H1 (cell line): ENCODE data around the gene STX8. TPM values are rescaled to one million over a fixed set of nuclear protein-coding genes. Genes with fewer than 3 reads are reported as not detected.

Source experiments
- CTCF ChIA-PET: fragments of 300-600 bp; sonication (Branson Sonifier 250); formaldehyde crosslinking; loops from one replicate; lab custom pipeline; 2021; ENCODE audit not compliant: partially characterized antibody; lab: Charles Lee
- POLR2A ChIA-PET: fragments of 300-600 bp; sonication (Branson Sonifier 250); formaldehyde crosslinking; loops from one replicate; lab custom pipeline; 2021; ENCODE audit warnings: inconsistent platforms; ENCODE audit not compliant: partially characterized antibody; lab: Charles Lee
- DNase-seq, 2 experiments: peaks; one replicate each; pipeline versions ENCODE4 v3.0.0 to v3.0.0-alpha.2; 2010 to 2022; ENCODE audit warnings: low spot score in 2 of 2, low read depth in 1 of 2, mixed read lengths in 1 of 2
- FAIRE-seq: peaks from 2 replicates; lab custom pipeline; 2011; peaks lifted over from hg19 to GRCh38; lab: Jason Lieb, UNC
- H2AFZ ChIP-seq: 2 replicates; pipeline ENCODE4 v1.8.1; 2012; ENCODE audit warnings: low read length, inconsistent platforms
- H2AK5ac ChIP-seq: 2 replicates; pipeline ENCODE4 v1.6.1; 2013; ENCODE audit warnings: low read depth, low read length
- H2BK120ac ChIP-seq: replicated peaks from 2 replicates; pipeline ENCODE3; 2013; ENCODE audit warnings: low read depth, low read length, inconsistent platforms
- H2BK12ac ChIP-seq: 2 replicates; pipeline ENCODE4 v1.6.1; 2013; ENCODE audit warnings: low read depth, low read length
- H2BK15ac ChIP-seq: 2 replicates; pipeline ENCODE4 v1.6.1; 2013; ENCODE audit warnings: low read length
- H2BK20ac ChIP-seq: 2 replicates; pipeline ENCODE4 v1.6.1; 2013; ENCODE audit warnings: low read length
- H2BK5ac ChIP-seq: 2 replicates; pipeline ENCODE4 v1.6.1; 2013; ENCODE audit warnings: low read depth, low read length
- H3K14ac ChIP-seq: 2 replicates; pipeline ENCODE4 v1.6.1; 2013; ENCODE audit warnings: inconsistent platforms; ENCODE audit not compliant: insufficient read length
- H3K18ac ChIP-seq: 2 replicates; pipeline ENCODE4 v1.6.1; 2013; ENCODE audit warnings: low read length; ENCODE audit errors: extremely low read depth
- H3K23ac ChIP-seq: 2 replicates; pipeline ENCODE4 v1.6.1; 2013; ENCODE audit warnings: inconsistent platforms; ENCODE audit not compliant: insufficient read length
- H3K23me2 ChIP-seq: 2 replicates; pipeline ENCODE4 v1.6.1; 2013; ENCODE audit warnings: low read depth, low read length
- H3K27ac ChIP-seq: 2 replicates; pipeline ENCODE4 v1.6.1; 2011; ENCODE audit warnings: low read depth, low read length, inconsistent platforms
- H3K27me3 ChIP-seq, 4 experiments: replicated peaks in 1 of 4; 1 replicate in 1 of 4; 2 replicates in 3 of 4; pipeline versions ENCODE4 v1.6.1 to v1.8.1; 2011 to 2013; ENCODE audit warnings: low read length in 3 of 4, mild to moderate bottlenecking in 3 of 4, inconsistent platforms in 2 of 4, mixed read lengths in 2 of 4, moderate library complexity in 1 of 4; ENCODE audit not compliant: control insufficient read depth in 3 of 4, insufficient read depth in 3 of 4; ENCODE audit errors: extremely low read depth in 1 of 4
- H3K36me3 ChIP-seq, 4 experiments: 2 replicates each; pipeline versions ENCODE4 v1.6.1 to v1.8.1; 2011 to 2013; ENCODE audit warnings: mild to moderate bottlenecking in 4 of 4, low read length in 3 of 4, moderate library complexity in 2 of 4, control low read depth in 1 of 4, inconsistent platforms in 1 of 4; ENCODE audit not compliant: insufficient read depth in 4 of 4, control insufficient read depth in 2 of 4
- H3K4ac ChIP-seq: replicated peaks from 2 replicates; pipeline ENCODE3; 2013; ENCODE audit warnings: low read length, low read depth, mixed read lengths, inconsistent platforms; ENCODE audit not compliant: insufficient read length
- H3K4me1 ChIP-seq, 4 experiments: replicated peaks in 1 of 4; 1 replicate in 1 of 4; 2 replicates in 3 of 4; pipeline versions ENCODE4 v1.6.1 to v1.8.1; 2011 to 2013; ENCODE audit warnings: low read length in 3 of 4, inconsistent platforms in 2 of 4, mixed read lengths in 1 of 4; ENCODE audit not compliant: insufficient read depth in 4 of 4, control insufficient read depth in 3 of 4
- H3K4me2 ChIP-seq, 2 experiments: 2 replicates each; pipeline versions ENCODE4 v1.6.1 to v1.8.1; 2011 to 2013; ENCODE audit warnings: low read depth in 2 of 2, low read length in 2 of 2, control low read depth in 1 of 2, inconsistent platforms in 1 of 2, mild to moderate bottlenecking in 1 of 2; ENCODE audit not compliant: insufficient read depth in 1 of 2
- H3K4me3 ChIP-seq, 4 experiments: fragments of 200-600, 300-600 bp in 1 of 4; sonication (generic), shearing (Covaris generic), sonication (Bioruptor Twin) in 1 of 4; 2 replicates each; pipeline versions ENCODE4 v1.5.1 to v1.8.1; 2011 to 2016; ENCODE audit warnings: low read length in 4 of 4, low read depth in 3 of 4, control low read depth in 2 of 4, inconsistent platforms in 2 of 4, mild to moderate bottlenecking in 2 of 4, mixed read lengths in 1 of 4, moderate library complexity in 1 of 4; ENCODE audit not compliant: insufficient read depth in 2 of 4; ENCODE audit errors: extremely low read depth in 1 of 4
- H3K56ac ChIP-seq: replicated peaks from 2 replicates; pipeline ENCODE3; 2013; ENCODE audit warnings: low read depth, mild to moderate bottlenecking, mixed read lengths, low read length, inconsistent platforms; ENCODE audit not compliant: insufficient read length
- H3K79me1 ChIP-seq: 2 replicates; pipeline ENCODE4 v1.6.1; 2013; ENCODE audit warnings: low read depth, low read length, control low read depth
- H3K79me2 ChIP-seq, 2 experiments: 2 replicates each; pipeline versions ENCODE4 v1.6.1 to v1.8.1; 2012 to 2013; ENCODE audit warnings: low read length in 2 of 2, mild to moderate bottlenecking in 2 of 2, inconsistent platforms in 1 of 2; ENCODE audit not compliant: insufficient read depth in 2 of 2, control insufficient read depth in 1 of 2
- H3K9ac ChIP-seq, 4 experiments: replicated peaks in 1 of 4; 1 replicate in 1 of 4; 2 replicates in 3 of 4; pipeline versions ENCODE4 v1.6.1 to v1.8.1; 2011 to 2013; ENCODE audit warnings: low read depth in 3 of 4, low read length in 3 of 4, control low read depth in 2 of 4, mild to moderate bottlenecking in 2 of 4, moderate library complexity in 2 of 4, inconsistent platforms in 1 of 4; ENCODE audit errors: extremely low read depth in 1 of 4
- H3K9me3 ChIP-seq, 2 experiments: 2 replicates each; pipeline versions ENCODE4 v1.6.1 to v1.8.1; 2012 to 2013; ENCODE audit warnings: mild to moderate bottlenecking in 2 of 2, moderate library complexity in 2 of 2, control low read depth in 1 of 2, inconsistent platforms in 1 of 2, low read depth in 1 of 2, low read length in 1 of 2, mixed read lengths in 1 of 2; ENCODE audit not compliant: insufficient read depth in 2 of 2
- H4K20me1 ChIP-seq, 2 experiments: replicated peaks in 1 of 2; 2 replicates each; pipeline versions ENCODE3 to v1.8.1; 2011 to 2013; ENCODE audit warnings: inconsistent platforms in 2 of 2, low read length in 2 of 2, mild to moderate bottlenecking in 1 of 2; ENCODE audit not compliant: insufficient read depth in 2 of 2, control insufficient read depth in 1 of 2
- H4K5ac ChIP-seq: 2 replicates; pipeline ENCODE4 v1.6.1; 2013; ENCODE audit warnings: low read length, low read depth, mixed read lengths, inconsistent platforms; ENCODE audit not compliant: insufficient read length
- H4K8ac ChIP-seq: 2 replicates; pipeline ENCODE4 v1.8.0; 2013; ENCODE audit warnings: mild to moderate bottlenecking, moderate library complexity, low read length, inconsistent platforms; ENCODE audit not compliant: insufficient read depth; ENCODE audit errors: extremely low read depth
- H4K91ac ChIP-seq: replicated peaks from 2 replicates; pipeline ENCODE3; 2013; ENCODE audit warnings: low read length, mixed read lengths, inconsistent platforms; ENCODE audit not compliant: insufficient read length
- CREB1 ChIP-seq: IDR thresholded peaks from 2 replicates; pipeline ENCODE4 v1.6.1; 2012; ENCODE audit warnings: inconsistent platforms
- RAD21 ChIP-seq, 2 experiments: IDR thresholded peaks in 1 of 2; conservative IDR thresholded peaks in 1 of 2; 2 replicates each; pipeline ENCODE4 v1.6.1; 2011; ENCODE audit warnings: low read depth in 2 of 2, low read length in 2 of 2, improper control_type of control experiment in 1 of 2, inconsistent platforms in 1 of 2, mild to moderate bottlenecking in 1 of 2, moderate library complexity in 1 of 2
- TAF1 ChIP-seq: IDR thresholded peaks from 2 replicates; pipeline ENCODE4 v1.6.1; 2011; ENCODE audit warnings: mild to moderate bottlenecking, low read depth, low read length
- WGBS, 2 experiments: shearing (Covaris generic) in 1 of 2; methylation state at CpG; one replicate each; pipeline versions ENCODE4 v1.1.6 to v1.1.7; 2013 to 2015; ENCODE audit warnings: low lambda C conversion rate in 2 of 2, mixed read lengths in 2 of 2, inconsistent platforms in 1 of 2, low coverage in 1 of 2, missing lambda C conversion rate in 1 of 2; ENCODE audit not compliant: insufficient replicate concordance in 2 of 2, insufficient coverage in 1 of 2, insufficient read length in 1 of 2; ENCODE audit errors: extremely low coverage in 1 of 2, missing lambda C conversion rate in 1 of 2; 5-methylcytosine and 5-hydroxymethylcytosine counted together
- polyA plus RNA-seq, 7 experiments: library from polyadenylated mRNA; depleted of rRNA in 3 of 7; stranded (reverse) in 5 of 7; unstranded in 2 of 7; fragments of >200 nt in 5 of 7; fragments of 200-250 nt in 2 of 7; gene quantifications; 1 replicate in 5 of 7; 2 replicates in 1 of 7; 4 replicates in 1 of 7; pipeline versions ENCODE4 v1.2.1 to v1.2.3, GENCODE V29; 2011 to 2013; ENCODE audit warnings: missing spikeins in 2 of 7, mixed read lengths in 2 of 7
- total RNA-seq: library from RNA; stranded (reverse); fragmentation: NEBNext Ultra II Directional; extraction: Animal tissue kit (Norgen Biotek cat#: 25700); gene quantifications from 2 replicates; pipeline ENCODE4 v1.2.1, GENCODE V29; 2021

The STX8 gene
- total and polyA plus RNA-seq, 2 of the 8 experiments (the other 6 are each of a cell fraction or from before 2014, with no cell fraction given), result 22.8 to 42.5 TPM

GRCh38 chr17:9229826-9230201 lies 345.8 kb downstream of the STX8 start:
- peaks cover 0 to 2% (median 0%) of the 10 kb centered on the region in 4 experiments; a peak in 2 of 7 replicates for H3K27me3 ChIP-seq
- no peak for FAIRE-seq

More at GRCh38 chr17:9229826-9230201, 345.8 kb downstream of the STX8 start:
- Histone ChIP-seq H3K9ac (no peak overlapping the region), H4K5ac (no peak overlapping the region), H3K23ac (no peak overlapping the region), H2BK120ac (no peak overlapping the region), H4K8ac (no peak overlapping the region), H3K4me3 (no peak overlapping the region), H3K79me2 (no peaks in the 10 kb centered on the region), H3K23me2 (peaks cover 12% of the 10 kb centered on the region), H3K27ac (no peak overlapping the region), H2AFZ (no peak overlapping the region), H2BK20ac (no peak overlapping the region), H2BK15ac (no peak overlapping the region), H3K4me1 (peaks cover 0 to 15% (median 7%) of the 10 kb centered on the region in 4 experiments; a peak in 6 of 7 replicates), H3K9me3 (no peaks in the 10 kb centered on the region), H3K56ac (no peak overlapping the region), H2BK5ac (no peak overlapping the region), H3K4me2 (no peak overlapping the region), H3K18ac (no peak overlapping the region), H2BK12ac (no peak overlapping the region; the same call in 1 of the 2 replicates), H3K36me3 (peaks cover 0 to 6% (median 0%) of the 10 kb centered on the region in 4 experiments; a peak in 1 of 8 replicates), H2AK5ac (no peak overlapping the region), H3K79me1 (no peaks in the 10 kb centered on the region), H3K14ac (no peak overlapping the region), H4K20me1 (peaks cover 0 to 17% of the 10 kb centered on the region in 2 experiments), H3K4ac (no peak overlapping the region), H4K91ac (no peak overlapping the region)
- TF ChIP-seq RAD21 (IDR thresholded peaks at IDR 0.05 in 1 of 2, conservative IDR thresholded peaks at IDR 0.05 in 1 of 2; ENCODE audit: low read depth in 2 of 2, low read length in 2 of 2) (no peak), TAF1 (no peak), CREB1 (no peak)
- 82% methylated on average over 9 of the region's 9 CpGs; no CpG with 5 or more reads in 1 of the 2 experiments for WGBS, 2 experiments
- DNase-seq, result no peak
- POLR2A ChIA-PET, result no interaction called here
- CTCF ChIA-PET, result interaction anchor here (0.7 to 1.5 kb wide), 4 partner anchors 11 to 336 kb away, joined by 3 to 4 read pairs (median 3); no protein-coding TSS in a partner anchor
